Adipocyte (in vitro differentiated cells): ENCODE measurements around the gene SRPX.

Experiments used
- DNase-seq: peaks from one replicate; pipeline ENCODE4 v3.0.0-alpha.2; 2015; ENCODE audit warnings: low read depth
- H3K27me3 ChIP-seq: replicated peaks from 2 replicates; pipeline ENCODE4 v1.7.0; 2013; ENCODE audit warnings: mild to moderate bottlenecking, low read length, moderate library complexity; ENCODE audit not compliant: control insufficient read depth, insufficient read depth
- H3K36me3 ChIP-seq: 2 replicates; pipeline ENCODE4 v1.7.0; 2013; ENCODE audit warnings: low read length, mild to moderate bottlenecking, moderate library complexity; ENCODE audit not compliant: control insufficient read depth, insufficient read depth, severe bottlenecking
- H3K4me1 ChIP-seq: 2 replicates; pipeline ENCODE4 v1.7.0; 2013; ENCODE audit warnings: mild to moderate bottlenecking, low read length, moderate library complexity; ENCODE audit not compliant: control insufficient read depth, insufficient read depth
- H3K4me3 ChIP-seq: 2 replicates; pipeline ENCODE4 v1.7.0; 2013; ENCODE audit warnings: mild to moderate bottlenecking, low read length, moderate library complexity
- H3K9ac ChIP-seq: 2 replicates; pipeline ENCODE4 v1.7.0; 2013; ENCODE audit warnings: mild to moderate bottlenecking, low read length, moderate library complexity
- H3K9me3 ChIP-seq: 2 replicates; pipeline ENCODE4 v1.7.0; 2013; ENCODE audit warnings: mild to moderate bottlenecking, low read length, moderate library complexity; ENCODE audit not compliant: control insufficient read depth

SRPX gene

DNA sequence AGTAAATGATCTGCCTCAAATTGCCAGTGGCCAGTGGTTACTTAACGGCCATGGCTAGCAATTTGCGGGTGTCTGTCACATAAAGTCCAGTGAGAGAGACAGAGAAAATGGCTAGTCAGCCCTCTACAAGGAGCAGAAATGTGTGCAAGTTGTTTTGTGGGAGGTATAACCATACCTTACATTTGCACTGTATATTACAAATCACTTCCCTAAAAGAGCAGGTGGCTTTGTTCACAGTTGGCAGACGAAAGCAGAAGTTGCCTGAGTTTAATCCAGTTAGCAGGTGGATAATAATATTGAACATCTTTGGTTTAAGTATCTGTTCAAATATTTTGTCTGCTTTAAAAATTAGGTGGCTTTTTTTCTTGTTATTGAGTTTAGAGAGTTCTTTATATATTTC, 15.6 kb downstream of the SRPX start:
- peaks cover 21% of the 10 kb centered on the region for H3K4me1 ChIP-seq
- H3K9ac ChIP-seq, result no peak overlapping the region
- H3K36me3 ChIP-seq, result peaks cover 3% of the 10 kb centered on the region
- no peak overlapping the region for H3K4me3 ChIP-seq
- H3K27me3 ChIP-seq, result peaks cover 3% of the 10 kb centered on the region
- H3K9me3 ChIP-seq, result no peaks in the 10 kb centered on the region
- DNase-seq, result no peak

DNA sequence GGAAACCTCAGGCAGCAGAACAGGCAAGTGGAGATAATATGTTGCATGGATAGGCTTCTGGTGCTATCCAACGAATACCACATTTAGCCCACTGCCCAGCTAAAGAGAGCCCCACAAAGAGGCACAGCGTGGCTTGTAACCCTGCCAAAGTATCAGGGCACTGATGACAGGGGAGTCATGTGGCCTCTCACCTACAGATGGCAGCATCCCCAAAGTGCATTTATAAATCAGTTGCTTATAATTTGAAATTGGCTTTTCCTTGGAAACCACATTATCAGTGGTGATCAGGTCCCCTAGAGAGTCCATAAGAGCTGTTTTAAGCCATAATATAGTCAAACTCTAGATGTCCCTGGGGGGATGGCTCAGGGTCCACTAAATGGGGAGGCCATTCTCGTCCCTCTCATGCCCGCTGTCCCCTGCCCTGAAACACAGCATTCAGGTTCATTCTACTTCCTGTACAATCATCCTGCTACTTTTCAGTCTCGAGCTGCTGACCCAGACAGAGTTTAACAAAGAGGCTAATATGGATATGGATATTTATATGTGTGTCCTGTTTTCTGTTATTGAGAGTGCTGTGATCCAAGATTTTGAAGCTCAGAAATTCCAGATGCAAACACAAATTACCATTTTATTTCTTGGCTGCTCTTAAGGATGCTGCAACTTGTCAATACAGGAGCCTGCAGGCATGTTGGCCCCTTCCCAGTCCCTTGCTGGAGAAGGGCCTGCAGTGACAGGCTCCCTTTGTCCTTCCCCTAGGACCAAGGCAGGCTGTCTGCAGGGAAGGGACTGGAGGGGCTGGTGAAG, 28.5 kb downstream of the SRPX start:
- H3K4me3 ChIP-seq, result no peak overlapping the region
- peaks cover 8% of the 10 kb centered on the region for H3K27me3 ChIP-seq
- peak; percentile 44 for DNase-seq
- no peak overlapping the region for H3K9ac ChIP-seq
- H3K36me3 ChIP-seq, result no peaks in the 10 kb centered on the region
- no peaks in the 10 kb centered on the region for H3K9me3 ChIP-seq
- H3K4me1 ChIP-seq, result peaks cover 7% of the 10 kb centered on the region

DNA sequence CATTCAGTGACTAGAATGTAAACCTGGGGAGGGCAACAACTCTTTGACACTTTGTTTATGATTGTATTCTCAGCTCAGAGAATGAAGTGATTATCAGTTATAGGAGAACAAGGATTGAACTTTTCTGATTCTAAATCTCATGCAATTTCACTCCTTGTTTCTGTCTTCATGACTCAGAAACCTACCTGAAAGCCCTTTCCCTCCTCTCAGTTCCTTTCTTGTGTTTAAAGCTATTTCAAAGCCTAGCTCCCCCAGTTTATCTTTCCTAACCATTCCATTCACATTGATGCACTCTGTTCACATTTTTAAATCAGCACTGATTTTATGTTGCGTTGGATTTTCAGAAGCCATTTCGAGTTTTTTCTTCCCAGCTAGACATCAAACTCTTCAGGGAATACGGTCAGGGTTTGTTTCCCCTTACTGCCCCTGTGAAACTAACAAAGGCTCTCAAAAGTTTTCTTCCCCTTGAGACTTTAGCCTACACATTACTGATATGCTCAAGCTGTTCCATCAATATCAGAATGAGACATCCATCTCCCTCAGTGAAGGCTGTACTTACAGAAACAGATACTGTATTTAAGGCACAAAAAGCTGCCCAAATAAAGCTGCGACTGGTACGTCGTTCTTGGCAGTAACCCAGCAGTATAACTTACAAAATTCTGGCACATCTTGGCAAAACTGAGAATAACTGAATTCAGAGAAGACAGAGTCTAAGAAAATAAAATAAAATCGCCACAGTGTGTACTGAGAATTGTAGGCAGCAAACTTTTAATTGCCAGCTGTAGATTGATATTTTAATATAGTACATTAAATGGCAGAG, 31.0 kb downstream of the SRPX start:
- peaks cover 3% of the 10 kb centered on the region for H3K4me1 ChIP-seq
- H3K9ac ChIP-seq, result no peak overlapping the region
- DNase-seq, result no peak
- no peak overlapping the region for H3K4me3 ChIP-seq
- H3K36me3 ChIP-seq, result no peaks in the 10 kb centered on the region
- peaks cover 4% of the 10 kb centered on the region for H3K27me3 ChIP-seq
- peaks cover 14% of the 10 kb centered on the region for H3K9me3 ChIP-seq

DNA sequence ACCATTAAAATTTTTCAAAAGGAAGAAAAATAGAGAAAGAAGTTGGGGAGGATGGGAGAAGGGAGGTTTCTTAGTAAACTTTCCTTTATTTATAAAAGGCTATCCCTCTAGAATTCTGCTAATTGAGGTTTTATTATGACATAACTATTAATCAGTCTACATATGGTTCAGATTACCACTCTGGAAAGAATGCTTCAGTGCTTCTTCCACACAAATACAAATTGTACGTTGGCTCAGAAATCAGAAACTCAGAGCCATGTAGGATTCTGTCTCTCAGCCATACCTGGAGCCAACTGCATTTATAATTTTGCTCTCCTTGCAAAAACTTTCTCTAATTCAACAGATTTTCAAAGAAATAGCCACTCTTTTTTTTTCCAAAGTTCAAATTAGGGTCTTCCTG, 37.1 kb downstream of the SRPX start:
- no peak overlapping the region for H3K9ac ChIP-seq
- DNase-seq, result peak; percentile 31
- no peak overlapping the region for H3K4me3 ChIP-seq
- H3K27me3 ChIP-seq, result peaks cover 5% of the 10 kb centered on the region
- H3K4me1 ChIP-seq, result peaks cover 8% of the 10 kb centered on the region
- no peaks in the 10 kb centered on the region for H3K36me3 ChIP-seq
- H3K9me3 ChIP-seq, result peaks cover 14% of the 10 kb centered on the region

DNA sequence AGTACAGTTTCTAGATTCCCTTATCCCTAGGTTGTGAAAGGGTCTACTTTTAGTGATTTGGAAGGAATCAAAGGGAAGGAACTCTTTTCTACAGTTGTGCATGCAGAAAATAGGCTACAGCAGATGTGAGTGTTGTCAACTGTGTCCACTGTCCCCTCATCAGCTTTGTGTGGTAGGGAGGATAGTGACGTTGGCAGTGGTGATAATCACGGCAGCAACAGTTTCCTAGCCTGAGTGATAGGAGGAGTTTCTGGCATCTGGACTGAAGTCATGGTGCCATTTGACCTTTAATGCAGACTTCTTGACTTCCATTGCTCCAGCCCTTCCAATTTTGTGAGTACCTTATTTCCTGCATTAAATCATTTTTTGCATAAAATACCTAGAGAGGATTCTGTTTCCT, 39.3 kb downstream of the SRPX start:
- Histone ChIP-seq H3K9ac (no peak overlapping the region), H3K27me3 (peaks cover 5% of the 10 kb centered on the region), H3K9me3 (peaks cover 11% of the 10 kb centered on the region), H3K4me1 (peaks cover 8% of the 10 kb centered on the region), H3K36me3 (no peaks in the 10 kb centered on the region), H3K4me3 (no peak overlapping the region)
- no peak for DNase-seq

DNA sequence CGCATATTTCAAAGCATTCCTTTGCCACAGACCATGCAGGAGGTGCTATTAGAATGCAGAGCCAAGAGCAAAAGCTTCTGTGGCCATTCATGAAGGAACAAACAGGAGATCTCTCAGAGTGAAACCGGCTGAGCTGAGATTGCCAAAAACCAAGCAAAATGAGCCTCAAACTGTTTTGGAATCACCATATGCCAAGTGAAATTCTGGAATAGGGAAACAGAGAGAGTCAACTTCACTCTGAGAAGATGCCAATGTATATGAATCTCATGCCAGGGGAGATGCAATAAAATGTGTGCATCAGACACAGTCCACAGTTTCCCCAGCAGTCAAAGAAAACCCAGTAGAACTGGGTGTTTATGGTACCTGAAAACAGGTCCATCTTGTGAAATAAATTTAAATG, 42.3 kb downstream of the SRPX start:
- H3K4me3 ChIP-seq, result no peak overlapping the region
- peaks cover 7% of the 10 kb centered on the region for H3K36me3 ChIP-seq
- no peaks in the 10 kb centered on the region for H3K9me3 ChIP-seq
- H3K27me3 ChIP-seq, result peaks cover 5% of the 10 kb centered on the region
- no peak for DNase-seq
- H3K9ac ChIP-seq, result no peak overlapping the region
- H3K4me1 ChIP-seq, result peaks cover 8% of the 10 kb centered on the region

DNA sequence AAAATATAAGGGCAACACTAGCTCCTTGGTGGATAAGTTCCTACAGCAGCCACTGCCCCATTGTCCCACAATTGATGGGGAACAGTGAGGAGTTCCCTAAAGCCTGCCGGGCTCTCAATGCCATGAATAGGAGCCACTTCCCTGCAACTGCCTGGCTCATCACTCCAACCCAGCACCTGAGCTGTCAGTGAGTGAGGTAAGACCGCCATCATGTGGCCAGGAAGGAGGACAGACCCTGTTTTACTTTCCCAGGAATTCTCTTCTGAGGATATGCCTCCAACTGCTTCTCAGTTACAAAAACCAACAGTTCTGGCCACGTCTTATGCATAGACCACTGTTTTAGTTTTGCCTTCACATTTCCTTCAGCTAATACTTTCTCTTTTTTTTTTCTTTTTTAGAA, 45.5 kb downstream of the SRPX start:
- H3K4me1 ChIP-seq, result no peaks in the 10 kb centered on the region
- no peak overlapping the region for H3K9ac ChIP-seq
- H3K36me3 ChIP-seq, result peaks cover 35% of the 10 kb centered on the region
- no peak overlapping the region for H3K4me3 ChIP-seq
- peak; percentile 31 for DNase-seq
- no peaks in the 10 kb centered on the region for H3K9me3 ChIP-seq
- no peaks in the 10 kb centered on the region for H3K27me3 ChIP-seq

DNA sequence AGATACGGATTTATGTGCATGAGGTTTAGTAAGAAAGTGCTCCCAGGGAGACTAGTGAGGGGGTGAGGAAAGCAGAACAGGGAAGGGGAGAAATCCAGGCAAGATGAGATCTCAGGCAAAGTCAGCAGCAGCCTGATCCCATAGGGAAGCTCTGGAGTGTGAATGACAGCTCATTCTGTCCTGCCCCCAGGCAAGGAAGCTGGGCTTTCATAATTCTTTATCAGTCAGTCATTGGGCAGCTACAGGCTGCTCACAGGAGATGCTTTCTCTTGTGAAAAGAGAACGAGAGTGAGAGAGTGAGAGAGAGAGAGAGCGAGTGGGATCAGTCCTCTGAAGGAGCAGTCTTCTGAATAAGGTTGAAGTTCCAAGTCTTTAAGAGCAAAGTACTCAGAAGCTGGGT, 48.1 kb downstream of the SRPX start:
- DNase-seq, result no peak
- H3K4me3 ChIP-seq, result no peak overlapping the region
- H3K9ac ChIP-seq, result no peak overlapping the region
- H3K4me1 ChIP-seq, result no peaks in the 10 kb centered on the region
- peaks cover 50% of the 10 kb centered on the region for H3K36me3 ChIP-seq
- H3K27me3 ChIP-seq, result no peaks in the 10 kb centered on the region
- no peaks in the 10 kb centered on the region for H3K9me3 ChIP-seq

DNA sequence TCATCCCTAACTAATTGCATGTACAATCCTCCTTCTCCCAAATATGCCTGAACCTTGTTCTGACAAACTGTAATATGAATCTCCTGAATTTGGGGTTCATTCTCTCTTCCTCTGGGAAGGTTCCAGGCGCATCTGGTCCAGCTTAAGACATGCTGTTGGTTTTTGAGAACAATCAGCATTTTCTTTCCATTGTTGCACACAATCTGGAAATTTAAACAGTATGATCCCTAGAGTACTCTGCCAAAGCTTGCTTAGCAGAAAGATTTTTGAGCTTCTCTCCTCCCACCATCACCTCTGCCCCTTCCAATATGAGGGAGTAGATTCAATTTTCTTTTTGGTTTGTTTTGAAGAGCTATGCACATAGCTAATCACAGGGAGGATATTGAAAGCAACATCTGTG, 50.1 kb downstream of the SRPX start:
- peak; percentile 13 for DNase-seq
- Histone ChIP-seq H3K4me1 (peaks cover 5% of the 10 kb centered on the region), H3K36me3 (peaks cover 67% of the 10 kb centered on the region), H3K9ac (no peak overlapping the region), H3K4me3 (no peak overlapping the region), H3K9me3 (no peaks in the 10 kb centered on the region), H3K27me3 (no peaks in the 10 kb centered on the region)

DNA sequence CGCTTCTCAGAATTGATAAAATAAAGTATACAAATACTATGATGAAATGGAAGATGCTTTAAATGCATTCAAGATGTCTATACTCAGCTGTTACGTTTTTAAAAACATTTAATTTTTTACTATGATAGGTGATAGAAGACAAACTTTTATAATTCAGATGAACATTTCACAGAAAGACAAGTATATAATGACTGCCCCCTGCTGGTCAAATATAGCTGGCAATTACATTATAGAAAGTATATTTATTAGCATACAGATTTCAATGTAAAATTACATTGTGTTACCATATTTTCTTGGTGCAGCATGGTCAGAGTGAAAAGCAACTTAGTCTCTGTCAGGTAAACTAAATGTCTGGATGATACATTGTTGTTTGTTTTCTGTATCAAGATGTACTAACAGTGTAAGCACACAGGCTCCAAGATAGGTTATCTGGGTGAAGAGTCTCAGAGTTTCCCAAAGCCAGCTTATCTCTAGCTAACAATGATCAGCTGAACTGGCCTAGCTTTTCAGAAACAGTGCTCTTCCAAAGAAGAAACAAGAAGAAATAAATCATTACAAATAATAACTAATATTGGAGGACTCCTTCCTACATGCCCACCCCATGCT, 54.1 kb downstream of the SRPX start:
- H3K4me3 ChIP-seq, result no peak overlapping the region
- H3K27me3 ChIP-seq, result peaks cover 3% of the 10 kb centered on the region
- H3K9me3 ChIP-seq, result no peaks in the 10 kb centered on the region
- H3K36me3 ChIP-seq, result peaks cover 72% of the 10 kb centered on the region
- peaks cover 37% of the 10 kb centered on the region for H3K4me1 ChIP-seq
- H3K9ac ChIP-seq, result peak overlapping the region; percentile 1
- peak; percentile 75 for DNase-seq

DNA sequence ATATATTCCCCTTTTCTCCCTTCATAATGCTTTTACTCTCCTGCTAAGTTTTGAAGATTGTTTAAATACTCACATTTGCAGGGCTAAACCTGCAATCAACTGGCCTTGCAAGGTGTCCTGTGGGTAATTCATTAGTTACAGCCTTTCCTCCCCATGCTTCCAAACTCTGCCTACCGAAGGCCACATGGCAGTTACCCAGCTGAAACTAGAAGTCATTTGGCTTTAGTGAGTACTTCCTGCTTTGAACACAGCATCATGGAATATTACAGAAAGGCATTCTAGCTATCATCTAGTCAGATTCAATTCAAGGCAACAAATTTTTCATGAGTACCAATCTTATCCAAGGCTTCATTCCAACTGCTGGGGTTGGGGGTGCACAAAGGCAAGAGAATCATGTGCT, 55.6 kb downstream of the SRPX start:
- H3K27me3 ChIP-seq, result peaks cover 3% of the 10 kb centered on the region
- H3K9me3 ChIP-seq, result no peaks in the 10 kb centered on the region
- H3K4me3 ChIP-seq, result no peak overlapping the region
- H3K36me3 ChIP-seq, result peaks cover 73% of the 10 kb centered on the region
- H3K9ac ChIP-seq, result no peak overlapping the region
- no peak for DNase-seq
- peaks cover 37% of the 10 kb centered on the region for H3K4me1 ChIP-seq
